ENCODE measurements around the gene INSC. TPM values are rescaled to one million over a fixed set of nuclear protein-coding genes. Genes with fewer than 3 reads are reported as not detected.

The INSC gene
- total and polyA plus RNA-seq, 12 donors, result 0.11 to 1.4 (median 0.61) TPM; not detected in 4

GRCh38 chr11:15169815-15170551 is 55.3 kb downstream of the INSC start:
- no peak overlapping the region for H3K27ac ChIP-seq
- no peaks in the 10 kb centered on the region for H3K4me1 ChIP-seq (replicated peaks in 1 of 2)
- WGBS, 4 donors, result 61 to 68% (median 63%) methylated on average over 4 of the region's 4 CpGs
- intact Hi-C loops (cut with DNase I), result no loop called here
- TF ChIP-seq POLR2A (IDR thresholded peaks at IDR 0.05), result no peak
- TF ChIP-seq CTCF (IDR thresholded peaks at IDR 0.05), result no peak
- H3K27me3 ChIP-seq, result no peaks in the 10 kb centered on the region
- DNase-seq, result no peak
- H3K4me3 ChIP-seq, result no peak overlapping the region
- no peaks in the 10 kb centered on the region for H3K9me3 ChIP-seq (replicated peaks in 1 of 3)
- no peaks in the 10 kb centered on the region for H3K36me3 ChIP-seq (replicated peaks in 1 of 2)

- Histone ChIP-seq H3K27ac (no peak overlapping the region), H3K9me3 (replicated peaks in 1 of 3) (no peaks in the 10 kb centered on the region), H3K4me1 (replicated peaks in 1 of 2) (no peaks in the 10 kb centered on the region), H3K27me3 (no peaks in the 10 kb centered on the region), H3K36me3 (replicated peaks in 1 of 2) (no peaks in the 10 kb centered on the region), H3K4me3 (no peak overlapping the region)
- TF ChIP-seq POLR2A (IDR thresholded peaks at IDR 0.05), result no peak
- no peak for TF ChIP-seq CTCF (IDR thresholded peaks at IDR 0.05)
- intact Hi-C loops (cut with DNase I), result no loop called here
- DNase-seq, result no peak
- WGBS, 4 donors, result 85 to 93% (median 89%) methylated on average over 3 of the region's 3 CpGs
Measured at GRCh38 chr11:15170698-15171097, 56.0 kb downstream of the INSC start.

- intact Hi-C loops (cut with DNase I), result no loop called here
- Histone ChIP-seq H3K36me3 (replicated peaks in 1 of 2) (no peaks in the 10 kb centered on the region), H3K9me3 (replicated peaks in 1 of 3) (no peaks in the 10 kb centered on the region), H3K4me1 (replicated peaks in 1 of 2) (no peaks in the 10 kb centered on the region), H3K4me3 (no peak overlapping the region), H3K27me3 (no peaks in the 10 kb centered on the region), H3K27ac (no peak overlapping the region)
- no peak for DNase-seq
- WGBS, 4 donors, result 78 to 83% (median 79%) methylated on average over 3 of the region's 3 CpGs
- TF ChIP-seq POLR2A (IDR thresholded peaks at IDR 0.05), result no peak
- TF ChIP-seq CTCF (IDR thresholded peaks at IDR 0.05), result no peak
Measured at GRCh38 chr11:15171956-15172355, 57.2 kb downstream of the INSC start.

- WGBS, 4 donors, result 75 to 84% (median 78%) methylated on average over 2 to 11 of the region's 11 CpGs
- no peaks in the 10 kb centered on the region for H3K27me3 ChIP-seq
- H3K4me3 ChIP-seq, result no peak overlapping the region
- H3K36me3 ChIP-seq (replicated peaks in 1 of 2), result no peaks in the 10 kb centered on the region
- no peak overlapping the region for H3K27ac ChIP-seq
- H3K9me3 ChIP-seq (replicated peaks in 1 of 3), result no peaks in the 10 kb centered on the region
- H3K4me1 ChIP-seq (replicated peaks in 1 of 2), result no peaks in the 10 kb centered on the region
- no peak for DNase-seq
- TF ChIP-seq CTCF (IDR thresholded peaks at IDR 0.05) (no peak), POLR2A (IDR thresholded peaks at IDR 0.05) (no peak)
- intact Hi-C loops (cut with DNase I), result no loop called here
Measured at GRCh38 chr11:15175831-15176230, 61.1 kb downstream of the INSC start.
